ENCODE measurements around the gene SPEG. TPM values are rescaled to one million over a fixed set of nuclear protein-coding genes. Genes with fewer than 3 reads are reported as not detected.

The SPEG gene
- total and polyA plus RNA-seq, 2 experiments from 2014 or later = 12.6 to 32.4 TPM

DNA sequence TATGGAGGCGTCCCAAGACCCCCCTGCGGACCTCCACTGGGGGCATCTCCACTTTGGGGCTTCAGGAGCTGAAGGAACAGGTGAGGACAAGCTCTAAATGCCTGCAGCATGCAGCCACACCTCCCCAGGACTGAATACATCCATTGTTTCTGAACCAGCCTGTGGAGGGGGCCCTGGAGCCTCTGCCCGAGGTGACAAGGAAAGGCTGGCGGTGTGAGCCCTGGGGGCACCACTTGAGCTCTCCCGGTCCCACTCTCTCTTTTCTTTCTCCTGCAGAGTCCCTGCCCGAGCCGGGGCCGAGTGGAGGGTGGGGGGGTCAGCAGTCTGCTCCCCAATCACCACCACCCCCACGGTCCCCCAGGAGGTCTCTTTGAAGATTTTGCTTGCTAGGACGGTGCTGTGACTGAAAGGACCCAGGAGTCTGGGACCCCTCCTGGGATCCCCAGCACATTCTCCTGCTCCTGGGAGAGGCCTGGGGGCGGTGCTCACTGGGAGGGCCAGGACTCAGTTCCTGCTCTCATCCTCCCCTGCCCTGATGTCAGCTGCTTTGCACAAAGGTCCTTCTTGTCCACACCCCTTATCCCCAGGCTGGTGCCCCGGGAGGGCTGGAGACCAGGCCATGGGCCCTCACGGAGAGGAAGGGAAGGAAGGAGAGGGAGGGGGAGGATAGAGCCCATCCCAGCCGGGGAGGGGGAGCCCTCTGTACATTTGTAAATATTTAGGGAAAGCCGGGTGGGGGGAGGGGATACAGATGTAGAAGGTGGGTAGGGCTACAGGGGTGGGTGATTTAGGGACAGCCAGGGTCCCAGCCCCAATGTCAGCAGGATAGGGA lies 103.2 kb downstream of the SPEG start:
- peak overlapping the region; percentile 17; the same call in 1 of the 2 replicates for H3K4me3 ChIP-seq
- no peak overlapping the region for H2AFZ ChIP-seq
- H4K20me1 ChIP-seq (replicated peaks; ENCODE audit: insufficient read depth) = peaks cover 18% of the 10 kb centered on the region
- Mint-ChIP-seq H3K4me1 (peaks cover 39% of the 10 kb centered on the region), H3K27ac (no peak overlapping the region), H3K4me3 (no peak overlapping the region), H3K9me3 (no peaks in the 10 kb centered on the region; the same call in 2 of the 3 replicates), H3K36me3 (ENCODE audit: low read depth) (peaks cover 30% of the 10 kb centered on the region), H3K27me3 (ENCODE audit: insufficient read depth, low read depth, poor library complexity) (peaks cover 31% of the 10 kb centered on the region)
- TF ChIP-seq POLR2AphosphoS5 (IDR thresholded peaks at IDR 0.05; ENCODE audit: low read depth) = peak; percentile 13; the same call in 1 of the 2 replicates
- TF ChIP-seq ZNF114 (CRISPR knock-in tag; IDR thresholded peaks at IDR 0.05) = no peak
- TF ChIP-seq EZH2phosphoT487 (IDR thresholded peaks at IDR 0.05; ENCODE audit: unreplicated experiment) = no peak
- no peak for TF ChIP-seq EZH2 (IDR thresholded peaks at IDR 0.05; ENCODE audit: low read depth, unreplicated experiment)
- no peak for TF ChIP-seq ZNF331 (CRISPR knock-in tag; IDR thresholded peaks at IDR 0.05; ENCODE audit: low read depth)
- TF ChIP-seq, protein P1, sequence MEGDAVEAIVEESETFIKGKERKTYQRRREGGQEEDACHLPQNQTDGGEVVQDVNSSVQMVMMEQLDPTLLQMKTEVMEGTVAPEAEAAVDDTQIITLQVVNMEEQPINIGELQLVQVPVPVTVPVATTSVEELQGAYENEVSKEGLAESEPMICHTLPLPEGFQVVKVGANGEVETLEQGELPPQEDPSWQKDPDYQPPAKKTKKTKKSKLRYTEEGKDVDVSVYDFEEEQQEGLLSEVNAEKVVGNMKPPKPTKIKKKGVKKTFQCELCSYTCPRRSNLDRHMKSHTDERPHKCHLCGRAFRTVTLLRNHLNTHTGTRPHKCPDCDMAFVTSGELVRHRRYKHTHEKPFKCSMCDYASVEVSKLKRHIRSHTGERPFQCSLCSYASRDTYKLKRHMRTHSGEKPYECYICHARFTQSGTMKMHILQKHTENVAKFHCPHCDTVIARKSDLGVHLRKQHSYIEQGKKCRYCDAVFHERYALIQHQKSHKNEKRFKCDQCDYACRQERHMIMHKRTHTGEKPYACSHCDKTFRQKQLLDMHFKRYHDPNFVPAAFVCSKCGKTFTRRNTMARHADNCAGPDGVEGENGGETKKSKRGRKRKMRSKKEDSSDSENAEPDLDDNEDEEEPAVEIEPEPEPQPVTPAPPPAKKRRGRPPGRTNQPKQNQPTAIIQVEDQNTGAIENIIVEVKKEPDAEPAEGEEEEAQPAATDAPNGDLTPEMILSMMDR (conservative IDR thresholded peaks at IDR 0.05; ENCODE audit: low read depth in 2 of 2) = peak in 1 of 2 experiments; percentile 54; a peak in 3 of 4 replicates
- DNase-seq (ENCODE audit: low spot score) (peak; percentile 72), ATAC-seq (peak; percentile 38)
- peak overlapping the region; percentile 69 for H3K4me2 ChIP-seq
- no peak overlapping the region for H3K27ac ChIP-seq (ENCODE audit: low read depth)
- no peaks in the 10 kb centered on the region for H3K9me2 ChIP-seq (ENCODE audit: insufficient read depth)
- peaks cover 9% of the 10 kb centered on the region for H3K36me3 ChIP-seq (ENCODE audit: insufficient read depth)
- H3K27me3 ChIP-seq (ENCODE audit: insufficient read depth) = peaks cover 6% of the 10 kb centered on the region; the same call in 1 of the 2 replicates
- H3F3A ChIP-seq (replicated peaks; ENCODE audit: low read depth) = peaks cover 19% of the 10 kb centered on the region; the same call in 1 of the 2 replicates
- H3K4me1 ChIP-seq (ENCODE audit: insufficient read depth) = peaks cover 29% of the 10 kb centered on the region
- peaks cover 14% of the 10 kb centered on the region for H3K79me2 ChIP-seq (replicated peaks; ENCODE audit: insufficient read depth)

DNA sequence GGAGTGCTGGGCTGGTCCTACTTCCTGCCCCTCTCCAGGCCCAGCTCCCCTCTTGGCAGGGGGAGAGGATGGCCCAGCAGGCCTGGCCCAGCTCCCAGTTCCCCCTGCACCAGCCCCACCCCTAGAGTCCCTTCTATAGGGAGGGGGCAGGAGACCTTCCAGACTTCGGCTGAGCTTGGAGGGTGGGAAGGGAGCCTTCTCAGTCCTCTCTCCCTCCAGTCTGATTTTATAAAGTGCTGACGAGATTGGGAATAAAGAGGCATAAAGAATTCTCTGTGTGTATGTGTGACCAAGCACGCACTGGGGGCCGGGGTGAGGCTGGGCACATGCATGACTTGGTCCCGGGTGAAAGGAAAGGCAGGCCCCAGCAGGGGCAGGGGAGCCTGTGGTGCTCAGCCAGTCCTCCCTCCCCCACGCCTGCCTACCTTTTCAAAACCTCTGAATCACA lies 103.9 kb downstream of the SPEG start:
- peak overlapping the region; percentile 69; the same call in 1 of the 2 replicates for H3K4me2 ChIP-seq
- peaks cover 19% of the 10 kb centered on the region; the same call in 1 of the 2 replicates for H3F3A ChIP-seq (replicated peaks; ENCODE audit: low read depth)
- ATAC-seq = peak; percentile 2
- H3K9me3 Mint-ChIP-seq = no peaks in the 10 kb centered on the region; the same call in 2 of the 3 replicates
- peaks cover 9% of the 10 kb centered on the region for H3K36me3 ChIP-seq (ENCODE audit: insufficient read depth)
- H3K27ac ChIP-seq (ENCODE audit: low read depth) = 0 out of 2 replicates have a peak overlapping the region, but pooled peaks have one; percentile 55
- peaks cover 30% of the 10 kb centered on the region for H3K36me3 Mint-ChIP-seq (ENCODE audit: low read depth)
- peaks cover 29% of the 10 kb centered on the region for H3K4me1 ChIP-seq (ENCODE audit: insufficient read depth)
- H3K4me3 Mint-ChIP-seq = no peak overlapping the region; the same call in 2 of the 3 replicates
- H3K27me3 ChIP-seq (ENCODE audit: insufficient read depth) = peaks cover 6% of the 10 kb centered on the region; the same call in 1 of the 2 replicates
- TF ChIP-seq ZNF331 (CRISPR knock-in tag; IDR thresholded peaks at IDR 0.05; ENCODE audit: low read depth) = no peak
- TF ChIP-seq CREB1 (CRISPR knock-in tag; IDR thresholded peaks at IDR 0.05; ENCODE audit: low read depth) = no peak
- TF ChIP-seq, protein P2, sequence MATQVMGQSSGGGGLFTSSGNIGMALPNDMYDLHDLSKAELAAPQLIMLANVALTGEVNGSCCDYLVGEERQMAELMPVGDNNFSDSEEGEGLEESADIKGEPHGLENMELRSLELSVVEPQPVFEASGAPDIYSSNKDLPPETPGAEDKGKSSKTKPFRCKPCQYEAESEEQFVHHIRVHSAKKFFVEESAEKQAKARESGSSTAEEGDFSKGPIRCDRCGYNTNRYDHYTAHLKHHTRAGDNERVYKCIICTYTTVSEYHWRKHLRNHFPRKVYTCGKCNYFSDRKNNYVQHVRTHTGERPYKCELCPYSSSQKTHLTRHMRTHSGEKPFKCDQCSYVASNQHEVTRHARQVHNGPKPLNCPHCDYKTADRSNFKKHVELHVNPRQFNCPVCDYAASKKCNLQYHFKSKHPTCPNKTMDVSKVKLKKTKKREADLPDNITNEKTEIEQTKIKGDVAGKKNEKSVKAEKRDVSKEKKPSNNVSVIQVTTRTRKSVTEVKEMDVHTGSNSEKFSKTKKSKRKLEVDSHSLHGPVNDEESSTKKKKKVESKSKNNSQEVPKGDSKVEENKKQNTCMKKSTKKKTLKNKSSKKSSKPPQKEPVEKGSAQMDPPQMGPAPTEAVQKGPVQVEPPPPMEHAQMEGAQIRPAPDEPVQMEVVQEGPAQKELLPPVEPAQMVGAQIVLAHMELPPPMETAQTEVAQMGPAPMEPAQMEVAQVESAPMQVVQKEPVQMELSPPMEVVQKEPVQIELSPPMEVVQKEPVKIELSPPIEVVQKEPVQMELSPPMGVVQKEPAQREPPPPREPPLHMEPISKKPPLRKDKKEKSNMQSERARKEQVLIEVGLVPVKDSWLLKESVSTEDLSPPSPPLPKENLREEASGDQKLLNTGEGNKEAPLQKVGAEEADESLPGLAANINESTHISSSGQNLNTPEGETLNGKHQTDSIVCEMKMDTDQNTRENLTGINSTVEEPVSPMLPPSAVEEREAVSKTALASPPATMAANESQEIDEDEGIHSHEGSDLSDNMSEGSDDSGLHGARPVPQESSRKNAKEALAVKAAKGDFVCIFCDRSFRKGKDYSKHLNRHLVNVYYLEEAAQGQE (IDR thresholded peaks at IDR 0.05; ENCODE audit: unreplicated experiment) = no peak
- TF ChIP-seq JUNB (IDR thresholded peaks at IDR 0.05; ENCODE audit: unreplicated experiment) = no peak
- no peak for TF ChIP-seq STAT1 (IDR thresholded peaks at IDR 0.05; ENCODE audit: unreplicated experiment)
- TF ChIP-seq, protein P1 (conservative IDR thresholded peaks at IDR 0.05; ENCODE audit: low read depth in 2 of 2) = no peak
- no peak for TF ChIP-seq EZH2phosphoT487 (IDR thresholded peaks at IDR 0.05; ENCODE audit: unreplicated experiment)
- TF ChIP-seq, protein P3, sequence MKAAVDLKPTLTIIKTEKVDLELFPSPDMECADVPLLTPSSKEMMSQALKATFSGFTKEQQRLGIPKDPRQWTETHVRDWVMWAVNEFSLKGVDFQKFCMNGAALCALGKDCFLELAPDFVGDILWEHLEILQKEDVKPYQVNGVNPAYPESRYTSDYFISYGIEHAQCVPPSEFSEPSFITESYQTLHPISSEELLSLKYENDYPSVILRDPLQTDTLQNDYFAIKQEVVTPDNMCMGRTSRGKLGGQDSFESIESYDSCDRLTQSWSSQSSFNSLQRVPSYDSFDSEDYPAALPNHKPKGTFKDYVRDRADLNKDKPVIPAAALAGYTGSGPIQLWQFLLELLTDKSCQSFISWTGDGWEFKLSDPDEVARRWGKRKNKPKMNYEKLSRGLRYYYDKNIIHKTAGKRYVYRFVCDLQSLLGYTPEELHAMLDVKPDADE (IDR thresholded peaks at IDR 0.05) = no peak
- no peak for TF ChIP-seq EZH2 (IDR thresholded peaks at IDR 0.05; ENCODE audit: low read depth, unreplicated experiment)
- TF ChIP-seq NANOG (IDR thresholded peaks at IDR 0.05; ENCODE audit: borderline replicate concordance) = no peak
- no peak for TF ChIP-seq POLR2AphosphoS5 (IDR thresholded peaks at IDR 0.05; ENCODE audit: low read depth)
- TF ChIP-seq ZNF114 (CRISPR knock-in tag; IDR thresholded peaks at IDR 0.05) = no peak
- H3K27me3 Mint-ChIP-seq (ENCODE audit: insufficient read depth, low read depth, poor library complexity) = peaks cover 30% of the 10 kb centered on the region
- DNase-seq (ENCODE audit: low spot score) = no peak
- peaks cover 36% of the 10 kb centered on the region for H3K4me1 Mint-ChIP-seq
- H3K4me3 ChIP-seq = peak overlapping the region; percentile 17; the same call in 1 of the 2 replicates
- H3K27ac Mint-ChIP-seq = no peak overlapping the region; the same call in 1 of the 2 replicates
- H3K9me2 ChIP-seq (ENCODE audit: insufficient read depth) = no peaks in the 10 kb centered on the region
- H2AFZ ChIP-seq = no peak overlapping the region
- H3K79me2 ChIP-seq (replicated peaks; ENCODE audit: insufficient read depth) = peaks cover 14% of the 10 kb centered on the region
- peaks cover 18% of the 10 kb centered on the region for H4K20me1 ChIP-seq (replicated peaks; ENCODE audit: insufficient read depth)

Measured in GM23338 (cell line).